HG02870 (cell line): Measurements from ENCODE around the gene IL4I1.

Experiments used
- ATAC-seq: cut with Tn5 transposase; IDR thresholded peaks from one replicate; pipeline ENCODE4 v1.9.1; 2021; ENCODE audit warnings: mild to moderate bottlenecking, moderate library complexity; ENCODE audit not compliant: unreplicated experiment

IL4I1 gene

GRCh38 chr19:49866933-49867782, 29.5 kb downstream of the IL4I1 start, which contains the start of gene PNKP:
PNKP (minus strand) TSS chr19:49867576; CDS start chr19:49867204, 372 bp downstream.
- ATAC-seq: peak; percentile 30

- no peak for ATAC-seq
These were observed 31.8 kb downstream of the IL4I1 start for GRCh38 chr19:49864890-49865289.

- ATAC-seq: no peak
These were observed 32.8 kb downstream of the IL4I1 start for GRCh38 chr19:49863935-49864320.

- ATAC-seq: no peak
These were observed 33.3 kb downstream of the IL4I1 start for GRCh38 chr19:49863254-49863934.

GRCh38 chr19:49862391-49863253, 34.1 kb downstream of the IL4I1 start:
- ATAC-seq: no peak

GRCh38 chr19:49861541-49862378, 34.9 kb downstream of the IL4I1 start:
- ATAC-seq: no peak

- no peak for ATAC-seq
These were observed 35.6 kb downstream of the IL4I1 start for GRCh38 chr19:49861107-49861506.

GRCh38 chr19:49860336-49861102, 36.2 kb downstream of the IL4I1 start:
- ATAC-seq: no peak

GRCh38 chr19:49859682-49860335, 36.9 kb downstream of the IL4I1 start:
- no peak for ATAC-seq

- no peak for ATAC-seq
These were observed 38.4 kb downstream of the IL4I1 start for GRCh38 chr19:49858088-49858985.

GRCh38 chr19:49857838-49858087, 38.9 kb downstream of the IL4I1 start:
- ATAC-seq: no peak

- no peak for ATAC-seq
These were observed 39.4 kb downstream of the IL4I1 start for GRCh38 chr19:49857061-49857837.

GRCh38 chr19:49856574-49857021, 40.1 kb downstream of the IL4I1 start:
- ATAC-seq: no peak

- no peak for ATAC-seq
These were observed 40.8 kb downstream of the IL4I1 start for GRCh38 chr19:49855676-49856573.

GRCh38 chr19:49855277-49855675, 41.4 kb downstream of the IL4I1 start:
- no peak for ATAC-seq
